Gastroesophageal sphincter (tissue), 4 donors: ENCODE measurements around the gene IFI27L2. TPM values are rescaled to one million over a fixed set of nuclear protein-coding genes. Genes with fewer than 3 reads are reported as not detected.

Experiments used
- ATAC-seq: fragments of 150-250 bp; one replicate; pipeline ENCODE4 v1.9.1; 2016; ENCODE audit warnings: mild to moderate bottlenecking, moderate library complexity
- H3K27ac ChIP-seq, 4 donors: fragments of 200-600 bp; sonication (generic) in 3 of 4; 1 replicate in 3 of 4; 2 replicates in 1 of 4; pipeline ENCODE4 v1.5.1; 2016 to 2019
- H3K27me3 ChIP-seq: fragments of 200-600 bp; sonication (generic); one replicate; pipeline ENCODE4 v1.5.1; 2019
- H3K36me3 ChIP-seq, 2 donors: fragments of 200-600 bp; sonication (generic); one replicate each; pipeline ENCODE4 v1.5.1; 2019; ENCODE audit warnings: control low read depth in 1 of 2
- H3K4me1 ChIP-seq, 3 donors: fragments of 200-600 bp; sonication (generic); 1 replicate in 2 of 3; 2 replicates in 1 of 3; pipeline ENCODE4 v1.5.1; 2016 to 2019; ENCODE audit warnings: control low read depth in 2 of 3
- H3K4me3 ChIP-seq, 2 donors: fragments of 200-600 bp; sonication (generic); one replicate each; pipeline ENCODE4 v1.5.1; 2019; ENCODE audit warnings: mild to moderate bottlenecking in 1 of 2, moderate library complexity in 1 of 2
- H3K9me3 ChIP-seq, 3 donors: fragments of 200-600 bp; sonication (generic); one replicate each; pipeline ENCODE4 v1.5.1; 2017 to 2019; ENCODE audit warnings: control low read depth in 2 of 3
- EP300 ChIP-seq: sonication (generic); formaldehyde crosslinking; IDR thresholded peaks from one replicate; pipeline ENCODE4 v1.6.1; 2017; ENCODE audit warnings: antibody characterized with exemption, mild to moderate bottlenecking
- POLR2A ChIP-seq, 2 donors: fragments of 450-650 bp; IDR thresholded peaks; one replicate each; pipeline ENCODE4 v1.6.1; 2017; ENCODE audit warnings: antibody characterized with exemption in 2 of 2, mild to moderate bottlenecking in 2 of 2, moderate library complexity in 1 of 2
- POLR2AphosphoS5 ChIP-seq: sonication (generic); formaldehyde crosslinking; IDR thresholded peaks from one replicate; pipeline ENCODE4 v1.6.1; 2017; ENCODE audit warnings: antibody characterized with exemption
- WGBS, 2 donors: methylation state at CpG; one replicate each; pipeline ENCODE4 v1.1.5; 2018; ENCODE audit warnings: low coverage in 1 of 2; 5-methylcytosine and 5-hydroxymethylcytosine counted together
- total RNA-seq, 4 donors: library from RNA; depleted of rRNA; stranded (reverse); fragments of >200 nt; gene quantifications; one replicate each; pipeline ENCODE4 v1.1.0, GENCODE V29; 2016
- TF ChIP-seq, protein P1 (sequence below), 4 experiments: fragments of 200-600 bp in 2 of 4; fragments of 450-650 bp in 2 of 4; sonication (generic) in 1 of 4; IDR thresholded peaks; one replicate each; pipeline ENCODE4 v1.5.1; 2017 to 2019; ENCODE audit warnings: antibody characterized with exemption in 4 of 4, mild to moderate bottlenecking in 2 of 4, moderate library complexity in 2 of 4

The IFI27L2 gene, protein sequence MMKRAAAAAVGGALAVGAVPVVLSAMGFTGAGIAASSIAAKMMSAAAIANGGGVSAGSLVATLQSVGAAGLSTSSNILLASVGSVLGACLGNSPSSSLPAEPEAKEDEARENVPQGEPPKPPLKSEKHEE
- total RNA-seq = 10 to 100 TPM; 25.7 to 67.2 (median 52.2) TPM

DNA sequence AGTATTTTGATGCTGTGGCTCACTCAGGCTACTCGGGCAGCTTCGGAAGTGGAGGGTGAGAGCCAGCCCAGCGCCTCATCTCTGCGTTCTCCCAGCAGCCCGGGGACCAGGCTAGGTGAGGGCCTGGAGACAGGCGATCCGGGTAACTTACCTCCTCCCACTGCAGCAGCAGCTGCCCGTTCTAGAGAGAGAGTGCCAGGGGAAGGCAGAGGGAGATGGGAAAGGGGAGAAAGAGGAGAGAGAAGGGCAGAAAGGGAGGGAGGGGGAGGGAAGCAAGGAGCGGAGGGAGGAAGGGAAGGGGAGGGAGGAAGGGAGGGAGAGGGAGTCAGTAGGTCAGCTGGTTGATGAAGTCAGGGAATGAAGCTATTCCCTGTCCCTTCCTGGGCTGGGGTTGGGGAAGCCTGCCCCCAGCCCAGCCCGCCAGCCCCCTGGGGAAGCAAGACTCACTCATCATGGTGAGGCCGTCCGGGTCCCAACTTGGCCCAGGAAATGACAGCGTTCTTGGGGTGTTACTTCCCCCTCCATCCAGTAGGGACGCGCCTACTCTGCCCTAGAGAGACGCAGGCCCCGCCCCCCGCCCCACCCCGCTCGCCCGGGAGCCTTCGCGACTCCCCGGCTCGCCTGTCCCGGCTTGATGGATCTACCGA is at the start of gene IFI27L2:
IFI27L2 (minus strand) TSS at position 494 of the 647 bp plus-strand sequence; CDS start at position 454, 40 bp downstream.
- peak within 1 kb of the TSS; percentile 56 to 59 for H3K4me3 ChIP-seq
- peaks cover 0 to 24% (median 3%) of the 10 kb centered on the region in 3 donors for H3K4me1 ChIP-seq
- TF ChIP-seq, protein P1, sequence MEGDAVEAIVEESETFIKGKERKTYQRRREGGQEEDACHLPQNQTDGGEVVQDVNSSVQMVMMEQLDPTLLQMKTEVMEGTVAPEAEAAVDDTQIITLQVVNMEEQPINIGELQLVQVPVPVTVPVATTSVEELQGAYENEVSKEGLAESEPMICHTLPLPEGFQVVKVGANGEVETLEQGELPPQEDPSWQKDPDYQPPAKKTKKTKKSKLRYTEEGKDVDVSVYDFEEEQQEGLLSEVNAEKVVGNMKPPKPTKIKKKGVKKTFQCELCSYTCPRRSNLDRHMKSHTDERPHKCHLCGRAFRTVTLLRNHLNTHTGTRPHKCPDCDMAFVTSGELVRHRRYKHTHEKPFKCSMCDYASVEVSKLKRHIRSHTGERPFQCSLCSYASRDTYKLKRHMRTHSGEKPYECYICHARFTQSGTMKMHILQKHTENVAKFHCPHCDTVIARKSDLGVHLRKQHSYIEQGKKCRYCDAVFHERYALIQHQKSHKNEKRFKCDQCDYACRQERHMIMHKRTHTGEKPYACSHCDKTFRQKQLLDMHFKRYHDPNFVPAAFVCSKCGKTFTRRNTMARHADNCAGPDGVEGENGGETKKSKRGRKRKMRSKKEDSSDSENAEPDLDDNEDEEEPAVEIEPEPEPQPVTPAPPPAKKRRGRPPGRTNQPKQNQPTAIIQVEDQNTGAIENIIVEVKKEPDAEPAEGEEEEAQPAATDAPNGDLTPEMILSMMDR (IDR thresholded peaks at IDR 0.05) = peak in 3 of 4 experiments; percentile 33 to 55 (median 45)
- no peak for TF ChIP-seq EP300
- H3K27ac ChIP-seq = peak within 1 kb of the TSS; percentile 57 to 91 (median 88)
- WGBS, 2 donors = 0% methylated on average over 2 of the region's 27 CpGs; no CpG with 5 or more reads in 1 of the 2 donors
- peaks cover 0 to 21% of the 10 kb centered on the region in 2 donors for H3K36me3 ChIP-seq
- ATAC-seq = peak; percentile 93
- no peaks in the 10 kb centered on the region for H3K27me3 ChIP-seq
- no peaks in the 10 kb centered on the region for H3K9me3 ChIP-seq

DNA sequence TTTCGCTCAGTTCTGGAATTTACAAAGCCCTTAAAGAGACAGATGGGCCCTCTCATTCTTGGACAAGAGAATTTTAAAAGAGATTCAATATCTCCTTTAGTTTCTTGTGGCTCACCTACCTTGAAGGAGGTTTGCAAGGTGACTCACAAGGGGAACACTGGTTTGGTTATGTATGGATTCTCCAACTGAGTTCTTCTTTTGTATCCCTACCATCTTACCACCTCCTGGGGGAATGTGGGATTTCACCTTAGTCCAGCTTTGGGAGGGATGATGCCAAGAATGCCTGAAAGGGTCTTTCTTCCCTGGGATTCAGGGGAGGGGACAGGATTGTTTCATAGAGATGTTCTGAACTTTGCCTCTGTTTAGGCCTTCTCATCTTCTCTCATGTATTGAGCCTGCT is 48.4 kb upstream of the IFI27L2 start:
- Histone ChIP-seq H3K4me1 (peaks cover 2 to 28% (median 13%) of the 10 kb centered on the region in 3 donors), H3K27ac (no peak overlapping the region), H3K36me3 (no peaks in the 10 kb centered on the region), H3K9me3 (no peaks in the 10 kb centered on the region), H3K27me3 (peaks cover 80% of the 10 kb centered on the region), H3K4me3 (no peak overlapping the region)
- TF ChIP-seq, protein P1 (IDR thresholded peaks at IDR 0.05) = no peak
- TF ChIP-seq POLR2AphosphoS5 (no peak), POLR2A (IDR thresholded peaks at IDR 0.05) (no peak), EP300 (no peak)
- ATAC-seq = no peak
- 83 to 100% methylated on average over 1 of the region's 1 CpG for WGBS, 2 donors

DNA sequence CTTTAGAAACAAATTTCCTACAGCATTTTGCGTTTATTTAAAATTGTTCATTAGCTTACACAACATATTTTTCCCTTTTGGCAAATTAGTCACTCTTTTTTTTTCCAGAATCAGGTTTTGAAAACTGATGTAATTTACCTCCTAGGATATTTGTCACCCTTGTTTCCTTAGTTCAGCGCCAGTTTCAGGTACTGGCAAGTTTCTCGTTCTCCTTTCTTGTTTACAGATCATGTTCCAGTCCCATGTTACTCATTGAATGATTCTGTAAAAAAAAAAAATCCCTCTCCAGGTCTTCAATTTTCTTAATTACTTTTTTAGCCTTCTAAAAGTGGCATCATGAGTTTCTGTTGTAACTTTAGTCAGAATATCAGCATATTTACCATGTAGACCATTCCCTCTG is 47.4 kb upstream of the IFI27L2 start:
- Histone ChIP-seq H3K4me1 (peaks cover 2 to 28% (median 13%) of the 10 kb centered on the region in 3 donors), H3K4me3 (no peak overlapping the region), H3K27me3 (peaks cover 84% of the 10 kb centered on the region), H3K27ac (no peak overlapping the region), H3K36me3 (no peaks in the 10 kb centered on the region), H3K9me3 (no peaks in the 10 kb centered on the region)
- WGBS, 2 donors = 75 to 81% methylated on average over 3 of the region's 3 CpGs
- TF ChIP-seq POLR2AphosphoS5 (no peak), EP300 (no peak), POLR2A (IDR thresholded peaks at IDR 0.05) (no peak)
- TF ChIP-seq, protein P1 (IDR thresholded peaks at IDR 0.05) = no peak
- no peak for ATAC-seq

DNA sequence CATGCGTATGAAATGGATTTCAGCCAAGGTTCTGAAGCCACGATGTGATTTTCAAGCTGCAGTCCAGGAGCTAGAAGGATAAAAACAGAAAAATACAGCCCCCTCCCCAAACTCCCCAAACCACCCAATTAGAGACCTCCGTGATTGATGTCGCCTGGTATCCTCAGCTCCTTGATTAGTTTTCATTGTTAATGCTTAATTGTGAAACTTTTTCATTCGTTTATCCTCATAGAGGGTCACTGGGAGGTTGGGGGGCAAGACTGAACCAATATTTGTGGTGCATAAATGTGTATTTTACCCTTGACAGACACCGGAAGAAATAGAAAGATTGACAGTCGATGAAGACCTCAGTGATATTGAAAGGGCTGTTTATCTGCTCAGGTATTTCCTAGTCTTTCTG is 46.3 kb upstream of the IFI27L2 start:
- H3K27ac ChIP-seq = no peak overlapping the region
- 17 to 31% methylated on average over 7 of the region's 7 CpGs for WGBS, 2 donors
- no peaks in the 10 kb centered on the region for H3K9me3 ChIP-seq
- TF ChIP-seq POLR2AphosphoS5 = no peak
- TF ChIP-seq POLR2A (IDR thresholded peaks at IDR 0.05) = no peak
- TF ChIP-seq, protein P1 (IDR thresholded peaks at IDR 0.05) = no peak
- TF ChIP-seq EP300 = no peak
- ATAC-seq = no peak
- peaks cover 91% of the 10 kb centered on the region for H3K27me3 ChIP-seq
- H3K36me3 ChIP-seq = no peaks in the 10 kb centered on the region
- H3K4me3 ChIP-seq = peak overlapping the region in 1 of 2 donors; percentile 66
- H3K4me1 ChIP-seq = peaks cover 2 to 28% (median 13%) of the 10 kb centered on the region in 3 donors
